GF-D8 (cell line): ENCODE results near the gene MAP4K2.

Experiments used
- DNase-seq: peaks from one replicate; lab custom pipeline; 2025; lab: John Stamatoyannopoulos, UW

The MAP4K2 gene

DNA sequence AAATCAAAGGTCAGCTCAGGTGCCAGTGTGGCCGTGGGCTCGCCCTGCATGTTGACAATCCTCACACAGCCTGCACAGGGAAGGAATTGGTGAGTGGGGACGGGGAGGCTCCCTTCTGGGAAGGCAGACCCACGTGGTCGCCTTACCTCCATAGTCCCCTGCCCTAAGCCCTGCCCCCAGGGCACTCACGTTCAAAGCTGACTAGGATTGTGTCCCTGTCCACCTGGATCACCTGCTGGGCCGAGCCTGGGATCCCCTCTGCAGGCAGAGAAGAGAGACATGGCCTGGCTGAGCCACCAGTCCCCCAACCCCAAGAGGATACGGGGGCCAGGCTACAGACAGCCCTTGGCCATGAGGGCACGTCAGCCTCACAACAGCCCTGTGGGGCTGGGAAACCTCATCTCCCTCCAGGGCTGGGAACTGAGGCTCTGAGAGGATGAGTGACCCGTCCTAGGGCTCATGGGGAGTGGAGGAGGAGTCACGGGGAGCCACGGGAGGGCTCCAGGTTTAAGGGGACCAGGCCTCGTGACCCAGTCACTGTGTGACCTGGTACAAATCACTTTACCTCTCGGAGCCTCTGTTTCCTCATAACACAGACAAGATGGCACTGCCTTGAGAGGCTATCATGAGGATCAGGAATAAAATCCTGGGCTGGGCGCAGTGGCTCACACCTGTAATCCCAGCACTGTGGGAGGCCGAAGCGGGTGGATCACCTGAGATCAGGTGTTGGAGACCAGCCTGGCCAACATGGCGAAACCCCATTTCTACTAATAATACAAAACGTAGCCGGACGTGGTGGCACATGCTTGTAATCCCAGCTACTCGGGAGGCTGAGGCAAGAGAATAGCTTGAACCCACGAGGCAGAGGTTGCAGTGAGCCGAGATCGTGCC, 12.6 kb downstream of the MAP4K2 start:
- DNase-seq, result no peak

DNA sequence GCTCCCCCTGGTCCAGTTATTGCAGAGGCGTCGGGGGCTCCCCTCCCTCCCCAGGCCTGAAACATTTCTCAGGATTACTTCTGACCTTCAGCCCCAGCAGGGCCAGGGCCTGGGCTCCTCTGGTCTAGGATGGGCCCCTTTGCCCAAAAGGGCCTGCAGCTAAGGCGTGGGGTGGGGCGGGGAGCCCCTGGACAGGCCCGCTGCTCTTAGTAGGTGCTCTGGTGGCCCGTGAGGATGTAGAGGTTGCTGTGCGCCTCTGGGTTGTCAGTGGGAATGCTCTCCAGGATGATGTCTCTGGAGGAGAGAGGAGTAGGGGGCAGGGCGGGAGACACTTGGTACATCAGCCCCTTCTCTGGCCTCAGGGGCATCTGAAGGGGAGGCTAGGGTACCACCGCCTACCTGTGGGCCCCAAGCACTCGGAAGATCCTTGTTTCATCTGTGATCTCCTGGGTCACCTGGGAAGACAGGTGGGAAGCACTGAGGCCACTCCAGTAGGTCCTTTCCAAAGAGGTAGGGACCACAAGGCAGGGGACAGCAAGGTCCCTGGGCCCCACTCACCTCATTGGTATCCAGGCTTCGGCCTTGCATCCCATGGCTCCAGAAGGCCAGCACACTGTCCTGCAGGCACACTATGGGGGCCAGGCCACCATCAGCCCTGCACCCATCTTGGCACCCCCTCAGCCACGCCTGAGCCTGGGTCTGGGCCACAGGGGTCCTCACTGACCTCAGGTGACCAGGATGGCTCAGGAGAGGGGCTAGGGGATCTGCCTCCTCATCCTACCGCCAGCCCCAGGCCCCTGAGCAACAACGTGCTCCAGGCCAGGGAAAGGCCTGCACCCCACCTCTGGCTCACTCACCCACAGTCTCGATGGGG, 13.4 kb downstream of the MAP4K2 start:
- no peak for DNase-seq

DNA sequence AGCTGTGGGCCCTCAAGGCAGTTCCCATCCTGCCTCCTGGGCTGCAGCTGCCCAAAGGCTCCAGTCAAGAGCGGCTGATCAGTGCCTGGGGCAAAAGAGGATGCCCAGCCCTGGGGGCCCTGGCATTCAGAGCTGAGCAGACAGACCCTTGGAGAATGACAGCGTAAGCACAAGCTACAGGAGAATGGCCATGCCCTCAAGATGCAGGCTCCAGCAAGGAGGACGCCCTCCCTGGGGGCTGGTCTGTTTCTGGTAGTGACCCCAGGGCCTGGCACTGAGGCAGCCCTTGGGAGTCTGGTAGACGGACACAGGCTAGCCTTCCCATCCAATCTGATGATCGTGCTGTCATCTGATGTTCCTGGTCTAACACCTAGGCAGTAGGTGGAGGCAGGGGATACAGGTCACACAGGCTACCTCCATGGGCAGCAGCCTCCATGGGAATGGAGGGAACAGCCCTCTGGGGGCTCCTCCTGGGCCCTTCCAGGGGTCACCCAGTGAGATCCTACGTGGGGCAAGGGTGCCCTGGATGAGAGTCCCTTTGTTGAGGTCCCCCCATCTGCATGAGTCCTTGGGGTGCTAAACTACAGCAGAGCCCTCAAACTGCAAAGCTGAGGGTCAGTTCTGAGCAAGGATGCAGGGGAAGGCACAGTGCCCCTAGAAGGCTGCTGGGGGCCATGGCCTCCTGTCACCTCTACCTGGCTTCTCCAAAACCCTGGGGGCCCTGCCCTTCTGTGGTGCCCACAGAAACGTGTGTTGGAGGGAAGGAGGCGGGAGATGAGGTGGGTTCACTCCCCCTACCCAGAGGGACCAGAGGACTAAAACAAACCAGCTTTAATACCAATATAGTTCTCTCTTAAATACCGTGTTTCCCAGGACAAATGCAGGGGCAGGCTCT, 14.4 kb downstream of the MAP4K2 start:
- no peak for DNase-seq

DNA sequence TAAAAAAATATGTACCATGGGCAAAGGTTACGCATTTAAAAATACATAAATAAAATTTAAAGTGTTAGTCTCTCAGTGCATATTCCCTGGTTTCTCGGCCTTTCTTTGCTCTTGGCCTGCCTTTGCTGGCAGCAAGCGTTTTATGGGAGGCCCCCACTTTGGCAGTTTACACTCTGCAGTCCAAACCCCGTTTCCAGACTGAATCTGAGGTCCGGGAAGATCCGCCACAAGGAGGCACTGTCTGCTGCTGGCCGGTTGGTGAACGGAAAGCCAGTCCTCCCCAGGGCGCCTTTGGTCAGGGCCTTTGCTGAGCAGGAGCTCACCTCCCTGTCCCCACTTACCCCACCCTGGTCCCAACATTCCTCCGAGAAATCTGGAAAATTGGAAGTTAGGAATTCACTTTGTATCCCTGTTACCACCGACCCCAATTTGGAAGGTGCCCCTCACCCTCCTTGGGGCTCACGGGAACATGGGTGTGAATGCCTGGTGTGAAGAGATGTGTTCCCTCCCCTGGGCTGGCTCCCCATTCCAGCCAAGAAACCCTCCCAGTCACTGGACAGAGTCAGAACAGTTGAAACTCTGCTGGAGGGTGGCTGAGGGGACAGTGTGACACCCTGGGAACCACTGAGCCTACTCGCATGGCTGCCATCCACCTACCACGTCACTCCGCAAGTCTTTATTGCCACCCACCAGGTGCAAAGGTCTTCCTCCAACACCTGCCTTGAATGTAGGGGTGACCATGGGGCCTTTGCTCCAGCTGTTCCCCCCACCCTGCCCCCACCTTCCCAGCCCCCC, 15.3 kb downstream of the MAP4K2 start:
- DNase-seq, result no peak

DNA sequence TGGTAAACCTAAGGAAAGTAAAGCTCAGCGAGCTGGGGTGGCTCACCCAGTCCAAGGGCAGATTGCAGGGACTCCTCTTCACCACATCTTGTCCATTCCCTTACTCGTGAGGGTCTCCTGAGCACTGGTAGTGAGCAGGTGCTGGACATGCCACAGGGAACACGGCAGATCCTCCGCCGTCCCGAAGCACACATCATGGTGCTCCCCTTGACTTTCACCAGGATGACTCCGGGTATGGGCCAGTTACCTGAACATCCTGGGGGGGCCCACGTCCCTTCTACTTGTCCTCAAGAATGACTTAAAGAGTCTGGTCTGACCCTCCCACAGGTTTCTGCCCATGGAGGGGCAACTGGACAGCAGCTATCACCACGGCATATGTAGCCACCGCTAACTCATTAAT, 16.7 kb downstream of the MAP4K2 start:
- no peak for DNase-seq

DNA sequence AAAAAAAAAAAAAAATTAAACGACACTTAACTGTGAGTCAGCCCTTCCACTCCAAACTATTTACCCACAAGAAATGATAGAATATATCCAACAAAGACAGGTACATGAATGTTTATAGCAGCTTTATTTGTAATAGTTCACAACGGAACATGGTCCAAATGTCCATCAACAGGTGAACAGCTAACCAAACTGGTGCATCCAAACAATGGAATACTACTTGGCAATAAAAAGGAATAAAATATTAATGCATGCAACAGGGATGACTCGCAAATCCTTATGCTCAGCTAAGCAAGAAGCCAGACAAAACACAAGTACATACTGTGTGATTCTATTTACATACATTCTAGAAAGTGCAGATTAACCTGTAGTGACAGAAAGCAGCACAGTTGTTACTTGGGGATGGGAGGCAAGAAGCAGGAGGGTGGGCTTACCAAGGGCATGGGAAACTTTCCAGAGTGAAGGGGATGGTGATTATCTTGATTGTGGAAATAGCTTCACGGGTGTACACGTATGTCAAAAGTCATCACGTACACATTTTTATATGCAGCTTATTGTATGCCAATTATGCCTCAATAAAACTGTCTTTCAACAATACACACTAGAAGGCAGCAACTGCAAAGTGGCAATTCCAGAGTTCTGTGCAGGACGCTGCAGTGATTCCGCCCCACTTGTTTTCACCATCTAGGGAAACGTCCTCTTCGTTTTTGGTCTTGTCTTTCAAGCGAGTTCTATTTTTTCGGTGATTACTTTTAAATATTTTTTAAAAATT, 18.0 kb downstream of the MAP4K2 start:
- DNase-seq, result no peak

DNA sequence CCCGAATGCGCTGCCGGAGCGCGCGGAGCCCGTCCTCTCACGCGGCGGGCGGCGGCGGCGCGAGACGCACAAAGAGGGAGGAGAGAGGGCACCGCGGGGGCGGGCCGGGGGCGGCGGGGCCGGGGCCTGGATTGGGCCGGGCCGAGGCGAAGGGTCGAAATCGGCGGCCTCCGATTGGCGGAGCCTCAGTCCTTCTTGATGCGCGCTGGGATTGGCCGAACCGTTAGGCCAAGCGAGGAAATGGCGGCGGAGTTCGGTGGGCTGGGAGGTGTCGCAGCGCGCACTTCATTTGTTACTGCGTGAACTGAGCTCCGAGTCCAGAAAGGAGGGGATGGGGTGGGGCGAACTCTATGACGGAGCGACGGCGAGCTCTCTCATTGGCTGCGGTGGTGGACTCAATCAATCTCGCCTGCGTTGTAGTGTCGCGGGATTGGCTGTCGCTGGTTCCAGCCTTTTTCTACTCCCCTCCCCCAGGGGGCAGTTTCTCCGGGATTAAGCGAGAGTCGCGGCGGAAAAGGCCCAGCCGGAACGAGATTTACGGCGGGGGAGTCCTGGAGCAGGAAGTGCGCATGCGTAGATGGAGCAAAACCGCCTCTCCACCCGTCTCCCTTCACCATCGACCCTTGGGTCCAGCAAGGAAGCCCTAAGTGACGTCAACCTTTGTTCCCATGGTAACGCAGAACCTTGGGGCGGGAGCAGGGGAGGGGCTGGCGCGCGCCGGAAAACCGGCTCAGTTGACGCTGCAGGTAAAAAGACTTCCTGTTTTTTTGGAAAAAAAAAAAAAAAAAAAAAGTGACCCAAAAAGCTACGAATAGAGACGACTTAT, 24.3 kb downstream of the MAP4K2 start, which contains the start of gene SF1:
Gene SF1 (minus strand): TSS at position 70 of the 826 bp plus-strand sequence. CDS start 150 bp downstream, outside the sequence.
- peak; percentile 99 for DNase-seq

DNA sequence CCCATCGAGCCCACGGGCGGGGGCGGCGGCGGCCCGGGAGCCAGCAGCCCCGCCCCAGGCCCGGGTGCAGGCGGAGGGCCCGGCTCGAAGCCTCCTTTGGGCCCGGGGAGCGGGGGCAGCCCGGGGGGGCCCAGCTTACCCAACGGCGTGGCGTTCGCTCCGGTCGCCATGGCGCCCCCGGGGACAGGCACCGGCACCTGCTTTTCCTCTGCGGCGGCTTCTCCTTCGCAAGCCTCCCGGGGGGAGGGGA, 24.9 kb downstream of the MAP4K2 start:
- DNase-seq, result no peak

DNA sequence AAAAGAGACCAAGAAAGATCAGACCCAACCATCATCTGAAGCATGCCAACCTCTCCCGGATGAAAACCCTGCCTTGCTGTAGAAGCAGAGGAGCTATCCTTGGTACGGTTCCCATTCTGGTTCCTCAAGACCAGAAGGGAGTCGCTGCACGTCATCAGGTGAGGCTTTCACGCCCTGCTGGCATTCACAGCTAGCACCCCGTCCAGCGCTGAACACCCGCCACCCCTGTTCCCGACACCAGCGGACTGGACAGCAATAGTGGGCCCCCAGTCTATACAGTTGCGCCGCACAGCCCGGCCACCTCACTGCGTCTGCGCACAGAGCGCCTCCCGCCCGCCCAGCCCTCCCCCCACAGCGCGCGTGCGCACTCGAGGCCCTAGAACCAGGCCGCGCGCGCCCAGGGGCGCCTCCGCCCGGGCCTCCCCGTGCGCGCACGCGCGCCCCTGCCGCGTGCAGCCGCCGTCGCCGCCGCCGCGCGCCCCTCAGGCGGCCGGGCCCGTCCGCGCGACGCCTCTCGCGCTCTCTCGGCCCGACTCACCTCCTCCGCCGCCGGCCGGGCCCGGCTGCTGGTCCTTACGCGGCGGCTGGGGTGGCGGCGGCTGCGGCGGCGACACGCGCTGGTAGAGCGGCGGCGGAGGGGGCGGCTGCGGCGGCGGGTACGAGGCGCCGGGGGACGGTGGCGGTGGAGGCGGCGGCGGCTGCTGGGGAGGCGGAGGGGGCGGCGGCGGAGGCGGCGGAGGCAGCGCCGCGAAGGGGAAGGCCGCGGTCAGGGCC, 25.4 kb downstream of the MAP4K2 start:
- peak; percentile 30 for DNase-seq

DNA sequence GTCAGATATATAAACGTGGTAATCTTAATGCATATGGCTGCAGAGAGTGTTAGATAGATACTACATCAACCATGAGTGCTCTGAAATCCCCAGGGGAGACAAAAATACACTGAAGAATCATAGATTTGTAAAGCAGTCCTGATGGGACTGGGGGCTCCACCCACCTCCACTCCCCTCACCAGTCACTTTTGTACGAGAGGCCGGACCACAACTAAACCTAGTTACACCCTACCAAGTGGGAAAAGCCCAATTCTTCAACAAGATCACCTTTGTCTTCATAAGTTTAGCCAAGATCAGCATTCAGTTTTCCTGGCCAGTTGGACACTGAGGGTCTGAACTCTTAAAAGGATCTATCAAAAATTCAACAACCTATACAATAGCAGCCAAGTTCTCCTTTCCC, 26.1 kb downstream of the MAP4K2 start:
- DNase-seq, result no peak

DNA sequence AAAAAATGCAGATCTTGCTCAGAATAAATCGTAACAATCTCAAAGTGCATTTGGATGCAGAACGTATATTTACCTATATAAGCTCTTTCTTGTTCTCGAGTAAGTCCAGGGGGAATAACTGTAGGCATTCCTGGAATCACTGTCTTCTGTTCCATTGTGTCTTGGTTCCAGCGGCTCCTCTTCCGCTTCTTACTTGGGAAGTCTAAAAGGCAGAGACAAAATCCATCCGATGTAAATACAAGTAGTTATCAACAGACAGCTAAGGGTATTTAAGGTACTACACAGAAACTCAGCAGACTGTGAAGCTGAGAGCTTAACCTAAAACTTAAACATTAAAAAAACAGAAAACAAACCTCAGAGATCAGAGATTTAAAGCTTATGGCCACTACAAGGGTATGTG, 26.6 kb downstream of the MAP4K2 start:
- DNase-seq, result no peak

DNA sequence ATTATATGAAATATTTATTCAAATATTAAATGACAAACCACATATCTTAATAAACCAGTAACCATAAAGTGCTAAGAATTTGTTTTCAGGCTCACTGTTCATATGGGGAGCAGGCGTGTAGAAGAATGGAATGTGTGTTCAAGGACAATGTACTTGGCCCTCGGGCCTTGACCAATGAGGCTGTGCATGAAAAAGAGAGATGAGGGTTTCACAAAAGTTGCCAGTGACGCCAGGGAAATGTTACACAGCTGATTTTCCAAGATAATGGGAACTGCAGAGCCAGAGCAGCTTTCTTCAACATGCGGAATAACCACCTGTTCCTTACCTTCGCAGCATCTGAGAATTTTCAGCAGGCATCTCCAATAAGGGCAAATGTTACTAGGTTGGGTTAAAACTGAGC, 28.9 kb downstream of the MAP4K2 start:
- no peak for DNase-seq

DNA sequence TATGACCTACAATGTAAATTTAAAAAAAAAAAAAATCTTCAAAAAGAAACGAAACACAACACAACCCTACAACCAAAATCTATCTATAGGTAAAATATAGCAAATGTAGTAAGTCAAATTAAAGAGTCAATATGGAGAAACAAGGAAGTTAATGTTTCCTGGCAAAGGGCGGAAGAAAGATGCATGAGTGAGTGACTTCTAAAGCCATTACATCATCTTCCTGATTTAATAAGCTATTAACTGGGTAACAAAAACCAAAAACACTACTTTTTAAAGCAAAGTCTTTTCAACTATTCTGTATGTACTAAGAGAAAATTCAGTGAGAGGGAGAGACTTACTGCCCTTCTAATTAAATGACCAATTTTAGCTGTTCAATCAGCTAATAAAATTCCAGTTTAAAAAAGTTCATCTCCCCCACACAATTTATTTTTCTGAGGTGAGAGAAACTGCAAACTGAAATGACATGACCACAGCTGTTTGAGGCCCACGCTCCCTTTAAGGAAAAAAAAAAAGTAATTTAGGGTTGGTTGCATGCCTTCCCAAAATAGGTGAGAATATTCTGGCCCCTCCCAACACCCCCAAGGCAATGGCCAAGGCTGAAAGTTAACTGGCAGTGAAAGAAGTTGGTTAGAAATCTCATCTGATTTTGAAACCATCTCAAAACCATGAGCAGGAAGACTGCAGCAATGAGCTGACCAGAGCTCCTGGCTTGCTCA, 30.6 kb downstream of the MAP4K2 start:
- DNase-seq, result peak; percentile 50

DNA sequence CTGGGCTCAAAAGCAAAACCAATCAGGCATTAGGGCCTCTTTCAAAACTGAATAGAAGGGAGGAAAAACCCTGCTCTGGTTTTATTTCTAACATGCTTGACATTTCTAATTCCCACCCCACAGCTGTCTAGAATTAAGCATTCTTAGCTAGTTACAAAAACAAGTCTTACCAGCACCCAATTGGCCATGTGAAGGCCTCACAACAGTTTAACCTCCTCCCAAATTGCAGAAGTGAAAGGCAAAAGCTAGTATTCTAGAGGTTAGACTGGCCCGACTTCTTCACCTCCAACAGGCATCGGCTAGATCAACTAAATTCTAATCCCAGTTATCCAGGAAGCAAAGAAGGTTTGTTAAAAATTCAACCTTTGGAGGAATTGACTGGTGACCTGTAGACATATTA, 31.2 kb downstream of the MAP4K2 start:
- no peak for DNase-seq

DNA sequence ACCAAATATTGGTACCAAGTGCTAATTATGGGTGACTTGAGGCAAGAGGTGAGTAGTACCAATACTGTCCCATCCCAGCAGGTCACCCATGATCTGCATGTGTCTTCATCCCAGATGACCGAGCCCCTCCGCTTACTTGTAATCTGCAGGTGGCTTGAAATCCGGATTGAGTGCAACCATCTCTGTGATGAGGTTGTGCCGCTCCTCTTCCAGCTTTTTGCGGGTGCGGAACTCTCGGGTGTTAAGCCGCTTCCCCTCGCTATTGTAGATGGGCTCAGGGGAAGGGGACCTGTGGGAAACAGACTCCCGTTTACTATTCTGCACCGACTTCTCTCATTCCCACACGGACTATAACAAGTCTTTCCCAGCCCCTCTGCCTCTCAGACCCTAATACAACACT, 32.9 kb downstream of the MAP4K2 start:
- no peak for DNase-seq

DNA sequence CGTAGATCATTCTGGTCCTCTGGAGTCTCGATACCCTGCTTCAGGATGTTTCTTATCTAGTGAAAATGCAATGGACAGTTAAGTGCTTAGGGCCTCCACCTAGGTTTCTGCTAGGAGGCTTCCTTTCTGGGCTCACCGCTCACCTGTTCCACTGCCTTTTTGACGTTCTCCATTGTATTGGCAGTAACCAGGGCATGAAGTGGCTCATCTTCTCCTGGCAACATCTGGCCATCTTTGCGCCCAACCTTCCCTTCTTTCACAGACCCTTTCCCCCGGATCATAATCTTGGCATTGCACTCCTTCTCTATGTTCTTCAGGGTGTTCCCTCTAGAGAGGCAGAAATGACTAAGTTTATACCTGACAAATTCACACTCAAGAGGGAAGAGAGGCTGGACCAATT, 33.7 kb downstream of the MAP4K2 start:
- no peak for DNase-seq

DNA sequence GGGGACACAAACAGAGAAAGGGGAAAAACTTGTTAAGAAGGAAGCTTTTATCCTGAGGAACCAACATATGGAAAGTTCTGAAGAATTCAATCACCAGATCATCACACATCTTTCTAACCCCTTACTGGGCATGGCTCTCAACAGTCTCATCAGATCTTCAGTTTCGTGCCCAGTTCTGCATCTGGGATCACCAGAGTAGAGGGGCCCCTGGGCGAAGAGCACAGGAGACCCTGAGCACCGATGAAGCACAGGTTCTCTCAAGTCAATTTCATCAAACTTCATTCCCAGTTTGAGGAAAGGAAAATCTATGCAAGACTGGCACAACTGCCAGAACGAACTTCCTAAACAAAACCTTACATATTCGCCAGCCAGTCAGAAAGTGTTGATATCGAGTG, 34.7 kb downstream of the MAP4K2 start:
- DNase-seq, result no peak
